GM06990 (cell line): ENCODE results near the gene RABEP2.

ENCODE experiments used
- DNase-seq: peaks from one replicate; pipeline ENCODE4 v3.0.0-alpha.2; 2011; ENCODE audit not compliant: insufficient read length; ENCODE audit errors: extremely low read depth
- H3K27me3 ChIP-seq: replicated peaks from 2 replicates; pipeline ENCODE4 v1.6.0; 2011; ENCODE audit warnings: low read length; ENCODE audit not compliant: control insufficient read depth, insufficient read depth
- H3K36me3 ChIP-seq: 2 replicates; pipeline ENCODE4 v1.5.1; 2011; ENCODE audit warnings: low read length; ENCODE audit not compliant: control insufficient read depth, insufficient read depth
- H3K4me3 ChIP-seq: replicated peaks from 2 replicates; pipeline ENCODE4 v1.5.1; 2011; ENCODE audit warnings: low read depth, mild to moderate bottlenecking, control low read depth, low read length
- TF ChIP-seq, protein P1 (sequence below): IDR thresholded peaks from 2 replicates; pipeline ENCODE4 v1.5.1; 2011; ENCODE audit warnings: low read length, control low read depth, mild to moderate bottlenecking, inconsistent platforms; ENCODE audit not compliant: insufficient read depth, poor library complexity, severe bottlenecking

RABEP2 gene

GRCh38 chr16:28899882-28900590, 25.0 kb downstream of the RABEP2 start:
- TF ChIP-seq, protein P1, sequence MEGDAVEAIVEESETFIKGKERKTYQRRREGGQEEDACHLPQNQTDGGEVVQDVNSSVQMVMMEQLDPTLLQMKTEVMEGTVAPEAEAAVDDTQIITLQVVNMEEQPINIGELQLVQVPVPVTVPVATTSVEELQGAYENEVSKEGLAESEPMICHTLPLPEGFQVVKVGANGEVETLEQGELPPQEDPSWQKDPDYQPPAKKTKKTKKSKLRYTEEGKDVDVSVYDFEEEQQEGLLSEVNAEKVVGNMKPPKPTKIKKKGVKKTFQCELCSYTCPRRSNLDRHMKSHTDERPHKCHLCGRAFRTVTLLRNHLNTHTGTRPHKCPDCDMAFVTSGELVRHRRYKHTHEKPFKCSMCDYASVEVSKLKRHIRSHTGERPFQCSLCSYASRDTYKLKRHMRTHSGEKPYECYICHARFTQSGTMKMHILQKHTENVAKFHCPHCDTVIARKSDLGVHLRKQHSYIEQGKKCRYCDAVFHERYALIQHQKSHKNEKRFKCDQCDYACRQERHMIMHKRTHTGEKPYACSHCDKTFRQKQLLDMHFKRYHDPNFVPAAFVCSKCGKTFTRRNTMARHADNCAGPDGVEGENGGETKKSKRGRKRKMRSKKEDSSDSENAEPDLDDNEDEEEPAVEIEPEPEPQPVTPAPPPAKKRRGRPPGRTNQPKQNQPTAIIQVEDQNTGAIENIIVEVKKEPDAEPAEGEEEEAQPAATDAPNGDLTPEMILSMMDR: no peak
- Histone ChIP-seq H3K4me3 (no peak overlapping the region), H3K36me3 (peaks cover 9% of the 10 kb centered on the region), H3K27me3 (no peaks in the 10 kb centered on the region)
- no peak for DNase-seq

GRCh38 chr16:28898942-28899341, 26.1 kb downstream of the RABEP2 start:
- Histone ChIP-seq H3K36me3 (peaks cover 5% of the 10 kb centered on the region), H3K27me3 (no peaks in the 10 kb centered on the region), H3K4me3 (no peak overlapping the region)
- TF ChIP-seq, protein P1: no peak
- no peak for DNase-seq

- H3K4me3 ChIP-seq: no peak overlapping the region
- TF ChIP-seq, protein P1: no peak
- H3K36me3 ChIP-seq: peaks cover 3% of the 10 kb centered on the region
- no peak for DNase-seq
- no peaks in the 10 kb centered on the region for H3K27me3 ChIP-seq
Measured at GRCh38 chr16:28898266-28898665, 26.8 kb downstream of the RABEP2 start.

DNA sequence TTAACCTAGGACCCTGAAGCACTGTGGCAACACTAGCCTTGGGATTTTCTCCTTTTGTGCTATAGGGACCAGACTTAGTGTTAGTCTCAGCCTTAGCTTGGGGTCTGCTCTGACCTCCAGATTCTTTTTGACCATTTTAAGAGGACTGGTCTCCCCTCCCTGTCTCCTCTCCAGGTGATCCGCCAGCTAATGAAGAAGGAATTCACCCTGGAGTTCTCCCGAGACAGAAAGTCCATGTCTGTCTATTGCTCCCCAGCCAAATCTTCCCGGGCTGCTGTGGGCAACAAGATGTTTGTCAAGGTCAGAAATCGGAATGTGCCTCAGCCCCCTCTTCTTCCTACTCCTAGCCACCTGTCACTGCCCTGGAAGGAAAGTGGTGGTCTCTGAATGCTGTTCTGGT, 27.2 kb downstream of the RABEP2 start:
- H3K27me3 ChIP-seq: no peaks in the 10 kb centered on the region
- DNase-seq: no peak
- TF ChIP-seq, protein P1: no peak
- no peak overlapping the region for H3K4me3 ChIP-seq
- H3K36me3 ChIP-seq: peaks cover 3% of the 10 kb centered on the region

- peaks cover 3% of the 10 kb centered on the region; the same call in 1 of the 2 replicates for H3K36me3 ChIP-seq
- TF ChIP-seq, protein P1: no peak
- no peak for DNase-seq
- H3K4me3 ChIP-seq: no peak overlapping the region
- no peaks in the 10 kb centered on the region for H3K27me3 ChIP-seq
Measured at GRCh38 chr16:28895609-28896008, 29.4 kb downstream of the RABEP2 start.
